K562 (cell line): ENCODE data around the gene GLI3. TPM values are rescaled to one million over a fixed set of nuclear protein-coding genes. Genes with fewer than 3 reads are reported as not detected.

Experiments
- ATF3 ChIP-seq, 2 experiments: fragments of 450-650 bp in 1 of 2; sonication (generic) in 1 of 2; formaldehyde crosslinking in 1 of 2; IDR thresholded peaks in 1 of 2; conservative IDR thresholded peaks in 1 of 2; 2 replicates each; pipeline versions ENCODE4 v1.6.1 to v1.8.1; 2016 to 2023; ENCODE audit warnings: mild to moderate bottlenecking in 2 of 2, moderate library complexity in 2 of 2, inconsistent platforms in 1 of 2, missing genetic modification reagents in 1 of 2
- ATF7 ChIP-seq: fragments of 450-650 bp; IDR thresholded peaks from 2 replicates; pipeline ENCODE4 v1.7.1; 2014; ENCODE audit warnings: mild to moderate bottlenecking, moderate library complexity
- CREB3L1 ChIP-seq: fragments of 450-650 bp; IDR thresholded peaks from 2 replicates; pipeline ENCODE4 v1.6.1; 2014; ENCODE audit warnings: low read depth, mild to moderate bottlenecking, moderate library complexity, borderline replicate concordance
- E2F4 ChIP-seq: sonication (generic); formaldehyde crosslinking; IDR thresholded peaks from 2 replicates; pipeline ENCODE4 v1.8.0; 2022; ENCODE audit warnings: mild to moderate bottlenecking, low read depth, missing genetic modification reagents
- ELF1 ChIP-seq: fragments of 200-800 bp; sonication (Bioruptor generic); IDR thresholded peaks from 2 replicates; pipeline ENCODE4 v1.6.1; 2016; ENCODE audit warnings: missing genetic modification characterization, missing compliant biosample characterization
- EP400 ChIP-seq: fragments of 450-650 bp; IDR thresholded peaks from 2 replicates; pipeline ENCODE4 v1.6.1; 2017; ENCODE audit warnings: antibody characterized with exemption, mild to moderate bottlenecking, moderate library complexity
- HEY1 ChIP-seq: fragments of 250-450 bp; sonication (Bioruptor Pico); IDR thresholded peaks from 2 replicates; pipeline ENCODE4 v1.5.0; 2020; ENCODE audit warnings: mild to moderate bottlenecking, moderate library complexity, borderline replicate concordance
- HOMEZ ChIP-seq: fragments of 250-450 bp; sonication (Bioruptor Pico); IDR thresholded peaks from 2 replicates; pipeline ENCODE4 v1.4.0; 2020; ENCODE audit warnings: mild to moderate bottlenecking, moderate library complexity
- IRF2 ChIP-seq: sonication (generic); formaldehyde crosslinking; IDR thresholded peaks from 2 replicates; pipeline ENCODE4 v1.8.1; 2022; ENCODE audit warnings: mild to moderate bottlenecking, missing genetic modification reagents
- MTA3 ChIP-seq: fragments of 450-650 bp; formaldehyde crosslinking; IDR thresholded peaks from 2 replicates; pipeline ENCODE4 v1.6.1; 2017; ENCODE audit warnings: mild to moderate bottlenecking, borderline replicate concordance
- NFYB ChIP-seq: IDR thresholded peaks from 2 replicates; pipeline ENCODE4 v1.6.1; 2011; ENCODE audit warnings: mild to moderate bottlenecking, moderate library complexity; ENCODE audit not compliant: insufficient read length; ENCODE audit errors: extremely low read depth
- NRF1 ChIP-seq, 2 experiments: fragments of 450-650 bp; IDR thresholded peaks in 1 of 2; conservative IDR thresholded peaks in 1 of 2; 2 replicates each; pipeline ENCODE4 v1.6.1; 2014; ENCODE audit warnings: mild to moderate bottlenecking in 2 of 2
- SRSF7 ChIP-seq: fragments of 200-400 bp; formaldehyde crosslinking; optimal IDR thresholded peaks from 2 replicates; pipeline ENCODE3; 2017; ENCODE audit warnings: mild to moderate bottlenecking, low read depth, low read length
- THAP12 ChIP-seq: fragments of 250-450 bp; sonication (Bioruptor Pico); IDR thresholded peaks from 2 replicates; pipeline ENCODE4 v1.9.0; 2021; ENCODE audit warnings: mild to moderate bottlenecking, inconsistent platforms
- ZNF184 ChIP-seq: sonication (generic); formaldehyde crosslinking; IDR thresholded peaks from 2 replicates; pipeline ENCODE4 v1.5.0; 2020; ENCODE audit warnings: missing genetic modification reagents
- ZNF263 ChIP-seq: sonication (generic); formaldehyde crosslinking; IDR thresholded peaks from 2 replicates; pipeline ENCODE4 v1.8.0; 2022; ENCODE audit warnings: mild to moderate bottlenecking, missing genetic modification reagents, borderline replicate concordance
- ZNF696 ChIP-seq: fragments of 250-450 bp; sonication (Bioruptor Pico); conservative IDR thresholded peaks from 2 replicates; pipeline ENCODE4 v1.4.0; 2020; ENCODE audit warnings: mild to moderate bottlenecking, moderate library complexity
- polyA plus RNA-seq, 8 experiments: library from polyadenylated mRNA; depleted of rRNA in 4 of 8; stranded (reverse) in 5 of 8; unstranded in 3 of 8; fragments of >200 nt; fragmentation: Nextera tagmentation in 2 of 8; fragmentation: Illumina TruSeq in 1 of 8; extraction: Ambion mirVana in 2 of 8; extraction: Trizol in 1 of 8; gene quantifications; 2 replicates each; pipeline versions ENCODE4 v1.2.1 to v1.2.3, GENCODE V29; 2011 to 2014; ENCODE audit warnings: inconsistent platforms in 1 of 8, missing spikeins in 1 of 8
- total RNA-seq, 7 experiments: library from RNA; depleted of rRNA in 6 of 7; stranded (reverse); fragments of >200 nt in 6 of 7; fragmentation: Illumina TruSeq in 2 of 7; extraction: Trizol in 2 of 7; gene quantifications; 2 replicates each; pipeline versions ENCODE4 v1.2.1 to v1.2.3, GENCODE V29; 2011 to 2021; ENCODE audit warnings: low replicate concordance in 1 of 7

GLI3 gene
- total and polyA plus RNA-seq, 9 of the 15 experiments (the other 6 are each of a cell fraction or from before 2014, with no cell fraction given): 0.01 to 0.18 (median 0.07) TPM; not detected in 6

GRCh38 chr7:41943094-41943577, 293.9 kb downstream of the GLI3 start (continued):
- TF ChIP-seq ZNF263: peak; percentile 84
- no peak for TF ChIP-seq ZNF184 (CRISPR knock-in tag)
- TF ChIP-seq ATF3 (IDR thresholded peaks at IDR 0.05): no peak
- no peak for TF ChIP-seq ATF3 (CRISPR knock-in tag; conservative IDR thresholded peaks at IDR 0.05)
- no peak for TF ChIP-seq ELF1
- TF ChIP-seq ATF7: no peak
- TF ChIP-seq NFYB: no peak
- TF ChIP-seq SRSF7: no peak
- TF ChIP-seq CREB3L1: no peak
- no peak for TF ChIP-seq E2F4 (CRISPR knock-in tag)
- no peak for TF ChIP-seq THAP12
- no peak for TF ChIP-seq EP400
- no peak for TF ChIP-seq ZNF696
- no peak for TF ChIP-seq HOMEZ (CRISPR knock-in tag)
- 0 out of 4 replicates have a peak, but pooled peaks of 1 of the 2 experiments have one; percentile 44 for TF ChIP-seq NRF1 (conservative IDR thresholded peaks at IDR 0.05 in 1 of 2, IDR thresholded peaks at IDR 0.05 in 1 of 2)
- no peak for TF ChIP-seq MTA3
- no peak for TF ChIP-seq IRF2 (CRISPR knock-in tag)
- TF ChIP-seq HEY1: no peak
